GM12891 (cell line): Measurements from ENCODE around the gene GLOD4.

Experiments
- POLR2A ChIP-seq: IDR thresholded peaks from 2 replicates; pipeline ENCODE4 v1.6.1; 2011; ENCODE audit warnings: low read depth, low read length, control low read depth
- POLR2AphosphoS5 ChIP-seq: IDR thresholded peaks from 2 replicates; pipeline ENCODE4 v1.6.1; 2011; ENCODE audit warnings: low read depth, low read length, control low read depth
- POU2F2 ChIP-seq: IDR thresholded peaks from 2 replicates; pipeline ENCODE4 v1.6.1; 2011; ENCODE audit warnings: low read depth, mild to moderate bottlenecking, control low read depth, low read length, moderate library complexity
- TAF1 ChIP-seq: IDR thresholded peaks from 2 replicates; pipeline ENCODE4 v1.6.1; 2011; ENCODE audit warnings: low read depth, low read length, control low read depth

GRCh38 chr17:791829-792228 lies 9.7 kb upstream of the GLOD4 start:
- TF ChIP-seq POLR2A (no peak), POLR2AphosphoS5 (no peak), POU2F2 (no peak), TAF1 (no peak)
